Iris pigment epithelial cell (primary cell): ENCODE measurements around the gene PAK4.
A peak's percentile ranks its signal among the peaks of the same experiment; 100 is the strongest.

ENCODE experiments used
- DNase-seq: peaks from one replicate; pipeline ENCODE4 v3.0.0-alpha.2; 2011; ENCODE audit warnings: low read depth

PAK4 gene

DNA sequence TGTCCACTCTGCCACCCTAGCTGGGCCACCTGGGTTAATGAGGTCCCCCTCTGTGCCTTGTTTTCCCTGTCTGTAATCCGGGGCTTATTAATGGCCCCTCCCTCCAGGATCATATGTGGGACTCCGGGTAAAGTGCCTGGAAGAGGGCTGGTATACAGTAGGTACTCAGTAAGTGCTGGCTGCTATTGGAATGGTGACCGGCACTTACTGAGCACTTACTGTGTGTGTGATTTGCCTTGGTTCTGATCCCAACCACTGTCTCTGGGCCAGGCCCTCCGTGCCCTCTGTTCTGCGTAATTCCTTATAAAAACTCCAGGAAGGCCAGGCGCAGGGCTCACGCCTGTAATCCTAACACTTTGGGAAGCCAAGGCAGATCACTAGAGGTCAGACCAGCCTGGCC lies 40.3 kb downstream of the PAK4 start:
- no peak for DNase-seq

DNA sequence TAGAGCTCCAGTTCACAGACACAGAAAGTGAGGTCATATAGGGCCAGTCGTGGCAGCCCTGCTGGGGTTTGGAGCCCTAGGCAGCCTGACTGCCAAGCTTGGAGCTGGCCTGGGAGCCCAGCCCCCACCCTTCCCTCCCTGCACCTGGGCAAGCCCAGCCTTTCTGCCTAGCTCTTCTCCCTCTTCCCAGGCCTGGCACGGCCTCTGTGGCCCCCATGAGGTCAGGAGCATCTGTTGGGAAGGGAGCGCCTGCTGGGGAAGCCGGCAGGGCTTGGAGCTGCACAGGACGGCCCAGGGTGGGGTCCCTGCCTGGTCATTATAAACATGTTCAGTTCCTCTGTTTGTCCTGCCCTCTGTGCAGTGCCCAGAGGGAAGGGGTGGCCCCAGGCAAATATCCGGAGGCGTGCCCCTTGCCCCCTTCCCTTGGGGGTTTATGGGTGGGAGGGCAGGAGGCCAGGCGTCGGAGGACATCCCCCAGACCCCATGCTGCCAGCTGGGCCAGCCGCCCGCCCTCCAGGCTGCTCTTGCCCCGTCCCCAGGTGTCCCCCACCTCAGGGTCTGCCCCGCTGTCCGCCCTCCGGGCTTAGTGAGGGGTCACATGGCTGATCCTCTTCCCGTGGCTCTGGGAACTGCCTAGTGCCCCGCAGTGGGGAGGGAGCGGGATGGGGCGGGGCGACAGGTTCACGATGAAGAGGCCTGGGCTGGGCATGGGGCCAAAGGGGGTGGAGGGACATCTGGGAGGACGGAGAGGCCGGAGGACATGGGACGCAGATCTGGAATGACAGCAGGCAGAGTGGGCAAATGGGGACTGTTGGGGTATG lies 41.2 kb downstream of the PAK4 start:
- peak; percentile 8 for DNase-seq

DNA sequence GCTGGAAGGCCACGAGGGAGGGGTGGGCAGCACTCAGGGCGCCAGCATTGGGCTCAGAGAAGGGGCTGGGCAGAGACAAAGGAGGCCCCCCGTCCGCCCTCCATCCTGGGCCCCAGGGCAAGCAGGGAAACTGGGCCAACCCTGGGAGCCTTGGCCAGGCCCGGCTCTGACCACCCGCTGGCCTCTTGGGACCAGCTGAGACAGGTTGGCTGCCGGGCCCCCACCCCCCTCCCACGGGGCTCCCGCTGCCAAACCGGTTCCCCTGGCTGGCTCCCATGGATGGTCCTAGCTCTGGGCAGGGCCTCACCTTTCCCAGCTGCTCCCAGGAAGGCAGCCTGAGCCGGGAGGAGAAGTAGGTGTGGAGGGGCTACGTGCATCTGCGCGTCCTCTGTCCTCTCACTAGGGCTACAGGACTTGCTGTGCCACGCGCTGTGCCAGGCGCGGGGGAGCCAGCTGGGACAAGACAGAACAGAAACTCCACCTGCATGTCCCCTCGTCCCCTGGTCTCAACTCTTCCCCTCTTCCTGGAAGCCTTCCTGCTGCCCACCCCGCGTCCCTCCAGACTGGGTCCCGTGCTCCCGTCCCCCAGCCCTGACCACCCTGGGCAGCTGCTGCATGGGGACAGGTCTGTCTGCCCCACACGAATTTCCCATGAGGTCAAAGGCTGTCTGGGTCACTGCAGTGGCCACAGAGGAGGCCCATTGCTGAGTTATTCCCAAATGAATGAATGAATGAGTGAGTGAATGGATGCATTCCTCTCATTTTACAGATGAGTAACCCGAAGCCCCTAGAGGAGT lies 42.1 kb downstream of the PAK4 start:
- DNase-seq, result no peak

DNA sequence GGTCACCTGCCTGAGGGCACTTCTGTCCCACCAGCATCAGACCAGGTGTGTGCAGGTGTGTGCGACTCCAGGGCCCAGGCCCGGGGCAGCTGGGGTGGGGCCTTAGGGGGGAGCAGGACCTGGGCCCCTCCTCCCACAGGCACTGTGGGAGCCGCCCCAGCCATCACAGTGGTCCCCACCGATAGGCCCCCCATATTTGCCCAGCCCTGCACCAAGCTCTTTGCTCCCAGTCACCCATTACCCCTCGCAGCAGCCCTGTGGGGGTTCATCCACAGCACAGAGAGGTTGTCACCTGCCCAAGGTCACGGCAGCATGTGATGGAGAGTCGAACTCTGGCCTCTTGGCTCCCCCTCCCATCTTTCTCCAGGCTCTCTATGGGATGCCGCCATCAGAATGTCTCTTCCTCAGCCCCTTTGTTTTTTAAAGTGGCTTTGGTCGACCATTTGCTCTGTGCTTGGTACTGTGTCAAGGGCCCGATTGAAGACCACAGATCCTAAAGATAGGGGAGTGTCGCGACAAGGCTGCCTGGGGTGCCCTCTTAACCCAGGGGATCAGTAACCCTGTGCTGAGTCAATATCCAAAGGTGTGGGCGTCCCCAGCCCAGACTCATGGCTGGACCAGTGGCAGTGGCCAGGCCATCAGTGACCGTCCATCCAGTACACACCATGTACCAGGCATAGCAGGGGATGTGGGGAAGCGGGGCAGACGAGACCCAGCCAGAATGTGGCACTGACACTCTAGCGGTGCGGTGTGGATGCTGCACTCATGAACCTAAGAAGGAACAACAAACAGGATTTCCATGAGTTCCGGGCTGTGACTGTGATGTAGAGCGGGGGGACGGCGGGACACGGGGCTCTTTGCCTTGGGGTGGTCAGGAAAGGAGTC lies 42.9 kb downstream of the PAK4 start:
- no peak for DNase-seq

DNA sequence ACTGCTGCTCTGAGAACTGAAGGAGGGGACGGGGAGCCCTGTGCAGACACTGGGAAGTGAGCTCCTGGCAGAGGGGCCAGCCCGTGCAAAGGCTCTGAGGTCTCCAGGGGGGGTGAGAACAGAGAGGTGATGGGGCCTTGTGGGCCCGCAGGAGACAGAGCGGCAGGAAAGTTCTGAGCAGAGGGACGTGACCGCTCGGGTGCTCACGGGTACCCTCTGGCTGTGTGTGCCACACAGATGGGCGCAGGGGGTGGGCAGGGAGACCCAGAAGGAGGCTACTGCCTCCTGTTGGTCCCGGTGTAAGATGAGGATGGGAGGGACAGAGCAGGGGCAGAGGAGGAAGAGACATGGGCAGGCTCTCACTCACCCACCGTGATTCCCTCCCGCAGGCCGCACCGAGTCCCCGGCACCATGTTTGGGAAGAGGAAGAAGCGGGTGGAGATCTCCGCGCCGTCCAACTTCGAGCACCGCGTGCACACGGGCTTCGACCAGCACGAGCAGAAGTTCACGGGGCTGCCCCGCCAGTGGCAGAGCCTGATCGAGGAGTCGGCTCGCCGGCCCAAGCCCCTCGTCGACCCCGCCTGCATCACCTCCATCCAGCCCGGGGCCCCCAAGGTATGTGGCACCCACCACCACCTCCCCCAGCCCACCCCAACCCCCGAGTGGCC lies 43.7 kb downstream of the PAK4 start:
- no peak for DNase-seq

DNA sequence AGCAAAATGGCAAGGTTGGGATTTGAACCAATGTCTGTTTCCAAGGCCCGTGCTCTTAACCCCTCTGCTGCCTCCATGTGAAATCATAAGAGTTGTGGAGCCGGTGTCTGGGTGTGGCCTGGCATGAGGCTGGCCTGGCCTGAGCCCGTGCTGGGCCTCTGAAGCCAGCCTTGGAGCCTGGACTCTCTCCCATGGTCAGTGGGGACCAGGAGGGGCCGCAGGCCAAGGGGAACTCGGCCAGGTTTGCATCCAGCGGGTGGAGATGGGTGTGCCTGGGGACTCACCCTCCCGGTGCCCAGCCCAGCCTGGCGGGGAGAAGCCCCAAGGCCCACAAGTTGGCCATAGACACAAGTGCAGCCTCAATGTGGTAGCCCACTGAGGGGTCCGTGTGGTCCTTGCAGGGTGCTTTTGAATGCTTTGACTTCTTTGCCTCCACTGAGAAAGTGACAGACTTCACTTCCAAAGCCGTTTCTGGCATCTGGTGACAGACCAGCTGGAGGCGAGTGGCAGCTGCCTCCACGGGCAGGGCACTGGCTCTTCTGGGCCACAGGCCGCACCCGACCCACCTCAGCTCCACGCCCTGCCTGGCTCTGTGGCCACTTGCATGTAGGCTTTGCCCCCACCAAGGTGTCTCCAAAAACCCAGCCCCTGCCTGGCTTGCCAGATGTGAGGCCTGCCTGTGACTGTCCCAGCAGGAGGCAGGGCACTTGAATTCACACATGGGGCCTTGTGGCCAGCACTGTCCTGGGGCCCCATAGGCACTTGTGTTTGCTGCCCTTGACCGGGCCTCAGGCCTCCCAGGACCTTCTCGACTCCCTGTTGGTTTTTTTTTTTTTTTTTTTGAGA lies 45.0 kb downstream of the PAK4 start:
- no peak for DNase-seq

DNA sequence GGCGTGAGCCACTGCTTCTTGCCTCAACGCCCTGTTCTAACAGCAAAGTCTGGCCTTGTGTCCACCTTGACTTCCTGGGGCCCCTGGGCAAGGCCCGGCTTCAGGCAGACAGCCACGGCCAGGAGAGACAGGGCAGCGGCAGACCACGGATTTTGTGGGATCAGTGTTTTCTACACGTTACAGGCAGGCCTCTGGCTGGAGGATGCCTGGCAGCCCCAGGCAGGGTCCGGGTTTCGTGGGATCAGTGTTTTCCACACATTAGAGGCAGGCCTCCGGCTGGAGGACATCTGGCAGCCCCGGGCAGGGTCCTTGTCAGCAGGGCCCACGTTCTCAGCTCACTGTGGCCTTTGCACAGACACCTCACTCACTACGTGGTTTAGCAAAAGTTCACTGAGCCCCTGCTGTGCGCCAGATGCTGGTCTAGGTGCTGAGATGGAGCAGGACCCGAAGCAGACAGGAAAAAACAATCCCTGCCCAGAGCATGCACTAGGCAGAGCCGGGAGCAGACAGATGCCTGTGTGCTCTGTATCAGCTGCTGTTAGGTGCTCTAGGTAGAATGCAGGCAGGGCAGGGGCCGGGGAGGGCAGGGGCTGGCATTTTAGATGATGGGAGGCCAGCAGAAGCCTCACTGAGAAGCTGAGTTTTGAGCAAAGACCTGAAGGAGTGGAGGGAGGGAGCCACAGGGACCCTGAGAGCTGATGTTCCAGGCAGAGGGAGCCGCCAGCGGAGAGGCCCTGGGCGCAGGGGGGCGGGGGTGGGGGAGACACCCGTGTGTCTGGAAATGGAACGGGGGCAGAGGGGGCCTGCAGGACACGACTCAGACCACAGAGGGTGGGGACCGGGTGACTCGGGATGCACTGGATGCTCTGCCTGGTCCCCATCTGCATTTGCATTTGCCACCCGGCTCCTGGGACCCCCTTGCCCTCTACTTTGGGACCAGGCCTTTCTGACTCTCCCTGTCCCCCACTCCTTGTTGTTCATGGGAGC lies 46.2 kb downstream of the PAK4 start:
- DNase-seq, result no peak

DNA sequence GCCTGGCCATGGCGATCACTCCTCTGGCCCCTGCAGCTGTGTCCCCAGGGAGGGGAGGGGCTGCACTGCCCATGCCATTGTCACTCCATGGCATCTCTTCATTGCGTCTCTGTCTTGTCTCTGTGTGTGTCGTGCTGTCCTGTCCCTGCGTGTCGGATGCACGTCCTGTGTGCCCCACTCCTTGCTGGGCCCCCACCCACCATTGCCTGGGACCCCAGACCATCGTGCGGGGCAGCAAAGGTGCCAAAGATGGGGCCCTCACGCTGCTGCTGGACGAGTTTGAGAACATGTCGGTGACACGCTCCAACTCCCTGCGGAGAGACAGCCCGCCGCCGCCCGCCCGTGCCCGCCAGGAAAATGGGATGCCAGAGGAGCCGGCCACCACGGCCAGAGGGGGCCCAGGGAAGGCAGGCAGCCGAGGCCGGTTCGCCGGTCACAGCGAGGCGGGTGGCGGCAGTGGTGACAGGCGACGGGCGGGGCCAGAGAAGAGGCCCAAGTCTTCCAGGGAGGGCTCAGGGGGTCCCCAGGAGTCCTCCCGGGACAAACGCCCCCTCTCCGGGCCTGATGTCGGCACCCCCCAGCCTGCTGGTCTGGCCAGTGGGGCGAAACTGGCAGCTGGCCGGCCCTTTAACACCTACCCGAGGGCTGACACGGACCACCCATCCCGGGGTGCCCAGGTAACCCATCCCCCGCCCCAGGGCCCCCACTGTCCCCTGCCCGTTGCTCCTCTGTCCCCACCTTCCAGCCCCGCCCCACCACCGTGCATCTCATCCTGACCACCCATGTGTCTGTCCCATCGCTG lies 47.3 kb downstream of the PAK4 start:
- DNase-seq, result no peak

DNA sequence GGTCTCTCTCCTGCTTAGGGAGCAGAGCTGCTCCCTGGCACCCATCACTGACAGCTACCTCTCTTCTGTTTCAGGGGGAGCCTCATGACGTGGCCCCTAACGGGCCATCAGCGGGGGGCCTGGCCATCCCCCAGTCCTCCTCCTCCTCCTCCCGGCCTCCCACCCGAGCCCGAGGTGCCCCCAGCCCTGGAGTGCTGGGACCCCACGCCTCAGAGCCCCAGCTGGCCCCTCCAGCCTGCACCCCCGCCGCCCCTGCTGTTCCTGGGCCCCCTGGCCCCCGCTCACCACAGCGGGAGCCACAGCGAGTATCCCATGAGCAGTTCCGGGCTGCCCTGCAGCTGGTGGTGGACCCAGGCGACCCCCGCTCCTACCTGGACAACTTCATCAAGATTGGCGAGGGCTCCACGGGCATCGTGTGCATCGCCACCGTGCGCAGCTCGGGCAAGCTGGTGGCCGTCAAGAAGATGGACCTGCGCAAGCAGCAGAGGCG lies 48.0 kb downstream of the PAK4 start:
- no peak for DNase-seq

DNA sequence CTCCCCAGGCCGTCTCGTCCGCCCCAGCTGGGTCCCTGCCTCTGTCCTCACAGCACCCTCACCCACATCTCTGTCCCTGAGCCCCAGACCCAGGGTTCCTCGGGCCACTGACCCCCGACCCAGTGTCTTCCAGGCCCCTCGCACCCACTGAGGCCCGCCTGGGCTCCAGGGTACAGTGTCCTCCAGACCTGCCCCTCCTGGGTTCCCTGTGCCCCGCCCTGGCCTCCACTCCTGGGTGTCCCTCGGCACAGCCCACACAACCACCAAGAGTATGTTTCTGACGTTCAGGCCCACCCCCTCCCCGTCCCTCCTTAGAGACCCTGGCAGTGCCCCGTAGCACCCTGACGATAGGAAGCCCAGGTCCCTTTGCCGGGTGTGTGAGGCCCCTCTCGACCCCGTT lies 48.6 kb downstream of the PAK4 start:
- DNase-seq, result no peak

DNA sequence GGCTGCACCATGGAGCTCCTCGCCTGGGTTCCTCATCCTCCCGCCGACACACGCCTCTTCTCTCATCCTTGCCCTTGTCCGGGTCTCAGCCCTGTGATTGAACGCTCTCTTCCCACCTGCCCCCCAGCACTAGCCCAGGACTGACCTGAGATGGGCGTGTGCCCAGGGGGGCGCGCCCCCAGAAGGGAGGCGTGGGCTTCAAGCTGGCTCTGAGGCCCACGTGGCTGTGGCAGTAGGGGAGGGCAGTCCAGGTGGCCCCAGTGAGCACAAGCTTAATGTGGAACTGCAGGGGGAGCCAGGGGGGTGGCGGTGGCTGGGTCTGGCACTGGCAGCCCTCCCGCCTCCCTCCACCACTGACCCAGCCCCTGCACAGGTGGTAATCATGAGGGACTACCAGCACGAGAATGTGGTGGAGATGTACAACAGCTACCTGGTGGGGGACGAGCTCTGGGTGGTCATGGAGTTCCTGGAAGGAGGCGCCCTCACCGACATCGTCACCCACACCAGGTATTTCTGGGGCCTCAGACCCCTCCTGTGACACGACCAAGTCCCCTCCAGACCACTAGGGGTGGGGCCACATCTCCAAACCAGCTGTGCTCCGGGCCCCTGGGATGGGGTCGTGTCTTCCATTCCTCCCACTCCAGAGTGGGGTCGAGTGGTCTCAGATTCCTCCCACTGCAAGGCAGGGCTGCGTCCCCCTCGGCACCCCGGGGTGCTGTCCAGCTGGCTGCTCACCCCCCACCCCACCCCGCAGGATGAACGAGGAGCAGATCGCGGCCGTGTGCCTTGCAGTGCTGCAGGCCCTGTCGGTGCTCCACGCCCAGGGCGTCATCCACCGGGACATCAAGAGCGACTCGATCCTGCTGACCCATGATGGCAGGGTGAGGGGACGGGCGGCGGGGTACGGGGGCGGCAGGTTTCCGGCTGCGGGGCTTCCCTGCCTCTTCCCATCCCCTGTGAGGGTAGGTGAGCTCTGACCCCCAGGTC lies 49.3 kb downstream of the PAK4 start:
- DNase-seq, result no peak

DNA sequence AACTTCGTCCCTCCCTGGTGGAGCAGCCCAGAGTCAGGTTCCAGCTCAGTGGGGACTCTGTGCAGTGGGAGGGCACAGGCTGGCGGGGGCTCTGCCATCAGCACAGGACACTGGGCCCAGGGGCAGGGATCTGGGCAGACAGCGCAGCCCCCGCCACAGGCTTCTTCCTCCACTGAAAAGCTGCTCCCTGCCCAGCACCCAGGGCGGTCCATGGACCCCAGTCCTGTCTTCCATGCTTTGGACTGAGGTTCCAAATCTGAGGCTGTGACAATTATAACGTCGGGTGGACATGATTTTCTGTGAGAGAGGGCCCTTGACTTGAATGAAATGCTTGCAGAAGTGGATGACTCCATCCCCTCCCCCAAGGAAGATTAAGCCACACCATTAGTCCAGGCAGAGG lies 50.0 kb downstream of the PAK4 start:
- no peak for DNase-seq

DNA sequence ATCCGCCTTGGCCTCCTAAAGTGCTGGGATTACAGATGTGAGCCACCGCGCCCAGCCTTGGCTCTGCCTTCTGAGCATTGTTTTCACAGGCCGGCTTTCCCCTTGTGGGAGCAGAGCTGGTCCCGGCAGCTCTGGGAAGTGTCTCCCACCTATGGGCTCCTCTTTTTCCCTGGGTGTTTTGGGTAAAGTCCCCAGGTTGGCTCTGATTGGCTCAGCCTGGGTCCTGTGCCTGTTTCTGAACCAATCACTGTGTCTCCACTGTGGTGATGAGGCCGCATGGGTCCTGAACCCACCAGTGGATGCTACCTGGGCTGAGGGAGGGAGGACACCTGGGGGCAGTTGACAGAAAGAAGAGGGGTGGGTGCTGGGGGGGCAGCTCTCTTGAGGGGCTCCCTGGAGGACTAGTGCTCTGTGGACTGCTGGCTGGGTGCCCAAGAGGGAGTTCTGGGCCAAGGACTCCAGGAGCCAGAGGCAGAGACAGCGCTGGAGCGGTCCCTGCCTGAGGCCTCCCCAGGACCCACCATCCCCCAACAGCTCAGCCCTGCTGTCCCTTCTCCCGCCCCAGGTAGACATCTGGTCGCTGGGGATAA lies 51.6 kb downstream of the PAK4 start:
- DNase-seq, result no peak

DNA sequence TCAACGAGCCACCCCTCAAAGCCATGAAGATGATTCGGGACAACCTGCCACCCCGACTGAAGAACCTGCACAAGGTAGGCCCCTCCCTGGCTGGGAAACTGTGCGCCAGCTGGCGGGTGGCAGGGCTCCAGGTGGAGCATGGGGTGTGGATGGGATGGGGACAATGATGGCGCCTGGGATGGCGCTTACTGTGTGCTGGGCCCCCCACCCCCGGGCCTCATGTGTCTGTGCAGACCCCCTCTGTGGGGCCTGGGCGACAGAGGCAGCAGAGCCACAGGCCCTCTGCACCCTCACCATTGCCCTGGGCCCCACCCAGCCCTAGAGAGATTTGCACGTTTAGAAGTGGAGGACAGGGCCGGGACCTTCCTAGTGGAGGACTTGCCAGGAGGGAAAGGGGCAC lies 52.1 kb downstream of the PAK4 start:
- no peak for DNase-seq

DNA sequence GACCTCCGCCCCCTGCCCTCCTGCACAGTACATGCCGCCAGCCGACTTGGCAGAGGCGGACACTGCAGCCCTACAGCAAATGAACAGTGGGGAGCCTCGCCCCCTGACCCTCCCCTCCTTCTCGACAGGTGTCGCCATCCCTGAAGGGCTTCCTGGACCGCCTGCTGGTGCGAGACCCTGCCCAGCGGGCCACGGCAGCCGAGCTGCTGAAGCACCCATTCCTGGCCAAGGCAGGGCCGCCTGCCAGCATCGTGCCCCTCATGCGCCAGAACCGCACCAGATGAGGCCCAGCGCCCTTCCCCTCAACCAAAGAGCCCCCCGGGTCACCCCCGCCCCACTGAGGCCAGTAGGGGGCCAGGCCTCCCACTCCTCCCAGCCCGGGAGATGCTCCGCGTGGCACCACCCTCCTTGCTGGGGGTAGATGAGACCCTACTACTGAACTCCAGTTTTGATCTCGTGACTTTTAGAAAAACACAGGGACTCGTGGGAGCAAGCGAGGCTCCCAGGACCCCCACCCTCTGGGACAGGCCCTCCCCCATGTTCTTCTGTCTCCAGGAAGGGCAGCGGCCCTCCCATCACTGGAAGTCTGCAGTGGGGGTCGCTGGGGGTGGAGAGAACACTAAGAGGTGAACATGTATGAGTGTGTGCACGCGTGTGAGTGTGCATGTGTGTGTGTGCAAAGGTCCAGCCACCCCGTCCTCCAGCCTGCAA lies 52.9 kb downstream of the PAK4 start:
- DNase-seq, result no peak

DNA sequence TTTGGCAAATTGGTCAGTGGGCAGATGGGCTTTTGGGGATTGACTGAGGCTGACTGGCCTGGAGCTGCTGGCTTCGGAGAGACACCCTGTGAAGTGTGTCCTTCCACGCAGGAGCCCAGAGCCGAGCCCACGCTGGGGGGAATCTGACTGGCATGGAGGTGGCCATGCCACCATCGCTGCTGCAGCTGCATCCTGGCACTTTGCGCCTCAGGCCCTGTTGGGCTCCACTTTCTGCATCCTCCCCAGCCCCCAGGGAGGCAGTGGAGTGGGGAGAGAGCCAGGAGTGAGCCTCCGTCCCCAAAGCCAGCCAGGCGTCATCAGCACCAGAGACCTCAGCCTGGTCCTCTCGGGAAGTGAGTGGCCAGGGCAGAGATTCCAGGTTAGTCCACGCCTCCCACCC lies 54.2 kb downstream of the PAK4 start:
- DNase-seq, result no peak
